Neural cell (in vitro differentiated cells): ENCODE measurements around the gene FOXJ3. TPM values are rescaled to one million over a fixed set of nuclear protein-coding genes. Genes with fewer than 3 reads are reported as not detected.

Experiments used
- H2AFZ ChIP-seq: fragments of 200-600, 300-800 bp; sonication (generic), shearing (Covaris generic); 2 replicates; pipeline ENCODE4 v1.6.0; 2014; ENCODE audit warnings: low read depth, mild to moderate bottlenecking, antibody characterized with exemption, low read length, moderate library complexity
- H3F3A ChIP-seq: fragments of 200-600 bp; shearing (Covaris generic); 2 replicates; pipeline ENCODE4 v1.6.1; 2016; ENCODE audit warnings: mild to moderate bottlenecking, moderate library complexity, mixed read lengths, antibody characterized with exemption, low read length; ENCODE audit not compliant: insufficient read depth, poor library complexity, severe bottlenecking
- H3K27ac ChIP-seq: fragments of 200-600, 300-800 bp; sonication (generic), shearing (Covaris generic); 2 replicates; pipeline ENCODE4 v1.5.1; 2014; ENCODE audit warnings: mild to moderate bottlenecking, low read length, moderate library complexity
- H3K27me3 ChIP-seq: fragments of 300-800, 200-600 bp; sonication (generic), shearing (Covaris generic); 2 replicates; pipeline ENCODE4 v1.6.0; 2014; ENCODE audit warnings: mild to moderate bottlenecking, low read depth, low read length, moderate library complexity; ENCODE audit not compliant: insufficient read depth
- H3K36me3 ChIP-seq: fragments of 300-800, 200-600 bp; sonication (generic), shearing (Covaris generic); 2 replicates; pipeline ENCODE4 v1.5.1; 2014; ENCODE audit warnings: mild to moderate bottlenecking, antibody characterized with exemption, low read length, moderate library complexity; ENCODE audit not compliant: insufficient read depth
- H3K4me2 ChIP-seq: fragments of 300-800, 200-600 bp; sonication (generic), shearing (Covaris generic); 2 replicates; pipeline ENCODE4 v1.6.0; 2014; ENCODE audit warnings: mild to moderate bottlenecking, low read length
- H3K4me3 ChIP-seq: fragments of 300-800, 200-600 bp; sonication (generic), shearing (Covaris generic); 2 replicates; pipeline ENCODE4 v1.5.1; 2014; ENCODE audit warnings: mild to moderate bottlenecking, low read length, moderate library complexity
- H3K79me2 ChIP-seq: fragments of 200-600 bp; shearing (Covaris generic); replicated peaks from 2 replicates; pipeline ENCODE4 v1.6.0; 2014; ENCODE audit warnings: mild to moderate bottlenecking, low read length, moderate library complexity; ENCODE audit not compliant: insufficient read depth
- H3K9ac ChIP-seq: fragments of 300-800, 200-600 bp; sonication (generic), shearing (Covaris generic); 2 replicates; pipeline ENCODE4 v1.6.1; 2016; ENCODE audit warnings: mild to moderate bottlenecking, low read length, mixed read lengths
- H3K9me2 ChIP-seq: fragments of 200-600 bp; shearing (Covaris generic); 2 replicates; pipeline ENCODE4 v1.6.1; 2016; ENCODE audit warnings: mild to moderate bottlenecking, low read length, mixed read lengths; ENCODE audit not compliant: insufficient read depth
- H3K9me3 ChIP-seq: fragments of 200-600, 300-800 bp; sonication (generic), shearing (Covaris generic); 2 replicates; pipeline ENCODE4 v1.6.1; 2016; ENCODE audit warnings: mild to moderate bottlenecking, mixed run types, low read length, moderate library complexity, mixed read lengths
- H4K20me1 ChIP-seq: fragments of 200-600 bp; shearing (Covaris generic); 2 replicates; pipeline ENCODE4 v1.6.1; 2016; ENCODE audit warnings: mild to moderate bottlenecking, mixed run types; ENCODE audit not compliant: insufficient read depth
- EP300 ChIP-seq: fragments of 450-650 bp; conservative IDR thresholded peaks from 2 replicates; pipeline ENCODE4 v1.6.1; 2014; ENCODE audit warnings: antibody characterized with exemption, mild to moderate bottlenecking, moderate library complexity; ENCODE audit not compliant: poor library complexity, severe bottlenecking
- EZH2 ChIP-seq: fragments of 200-600, 300-800 bp; shearing (Covaris generic), sonication (generic); IDR thresholded peaks from 2 replicates; pipeline ENCODE4 v1.6.1; 2014; ENCODE audit warnings: antibody characterized with exemption, low read length, borderline replicate concordance, mild to moderate bottlenecking; ENCODE audit not compliant: insufficient read depth, poor library complexity, severe bottlenecking
- MXI1 ChIP-seq: fragments of 450-650 bp; conservative IDR thresholded peaks from 2 replicates; pipeline ENCODE4 v1.6.1; 2014; ENCODE audit warnings: antibody characterized with exemption, mild to moderate bottlenecking; ENCODE audit not compliant: poor library complexity, severe bottlenecking
- POLR2AphosphoS5 ChIP-seq: IDR thresholded peaks from 2 replicates; pipeline ENCODE4 v1.6.1; 2012
- RAD21 ChIP-seq: fragments of 450-650 bp; conservative IDR thresholded peaks from 2 replicates; pipeline ENCODE4 v1.6.1; 2014; ENCODE audit warnings: antibody characterized with exemption, mild to moderate bottlenecking, moderate library complexity
- SMC3 ChIP-seq: fragments of 450-650 bp; conservative IDR thresholded peaks from 2 replicates; pipeline ENCODE4 v1.6.1; 2014; ENCODE audit warnings: antibody characterized with exemption, mild to moderate bottlenecking, moderate library complexity; ENCODE audit not compliant: poor library complexity
- TAF1 ChIP-seq: IDR thresholded peaks from 2 replicates; pipeline ENCODE4 v1.6.1; 2012; ENCODE audit warnings: low read depth
- polyA plus RNA-seq: library from polyadenylated mRNA; depleted of rRNA; stranded (reverse); fragments of >200 nt; gene quantifications from 2 replicates; pipeline ENCODE4 v1.2.3, GENCODE V29; 2014
- TF ChIP-seq, protein P1 (sequence below): IDR thresholded peaks from 2 replicates; pipeline ENCODE4 v1.6.1; 2012; ENCODE audit warnings: borderline replicate concordance
- TF ChIP-seq, protein P2 (sequence below): fragments of 450-650 bp; IDR thresholded peaks from 2 replicates; pipeline ENCODE4 v1.5.1; 2014; ENCODE audit warnings: antibody characterized with exemption, mild to moderate bottlenecking, moderate library complexity; ENCODE audit not compliant: poor library complexity, severe bottlenecking

Gene FOXJ3
- polyA plus RNA-seq, 1 donor from 2014 or later: 36.0 TPM

DNA sequence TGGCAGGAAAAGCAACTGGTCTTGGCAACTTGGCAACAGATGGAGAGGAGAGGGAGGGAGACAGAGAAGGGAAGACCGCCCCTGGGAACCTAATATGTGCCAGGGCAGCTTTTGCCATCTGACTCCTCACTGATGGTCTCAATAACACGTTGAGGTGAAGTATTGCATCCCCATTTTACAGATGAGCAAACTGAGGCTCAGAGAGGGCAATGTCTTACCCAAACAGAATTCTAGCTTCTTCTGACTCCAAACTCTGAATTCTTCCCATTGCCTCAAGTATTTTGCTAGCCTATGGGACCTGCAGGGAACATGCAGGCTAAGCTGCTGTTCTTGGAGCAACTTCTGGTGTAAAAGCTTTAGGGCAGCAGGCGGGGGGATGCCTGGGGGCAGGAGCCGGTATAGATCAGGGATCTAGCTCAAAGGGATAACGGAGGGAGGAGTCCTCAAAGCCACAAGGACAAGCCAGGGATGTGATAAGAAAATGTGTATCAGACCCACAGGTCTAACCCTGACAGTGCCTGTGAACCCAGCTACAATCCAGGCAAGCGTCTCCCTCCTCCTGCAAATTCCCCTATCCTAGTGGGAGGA is 163.3 kb downstream of the FOXJ3 start:
- H3K4me3 ChIP-seq: no peak overlapping the region
- H3K9me2 ChIP-seq: no peaks in the 10 kb centered on the region
- no peaks in the 10 kb centered on the region for H3F3A ChIP-seq
- H3K27ac ChIP-seq: no peak overlapping the region
- TF ChIP-seq, protein P1, sequence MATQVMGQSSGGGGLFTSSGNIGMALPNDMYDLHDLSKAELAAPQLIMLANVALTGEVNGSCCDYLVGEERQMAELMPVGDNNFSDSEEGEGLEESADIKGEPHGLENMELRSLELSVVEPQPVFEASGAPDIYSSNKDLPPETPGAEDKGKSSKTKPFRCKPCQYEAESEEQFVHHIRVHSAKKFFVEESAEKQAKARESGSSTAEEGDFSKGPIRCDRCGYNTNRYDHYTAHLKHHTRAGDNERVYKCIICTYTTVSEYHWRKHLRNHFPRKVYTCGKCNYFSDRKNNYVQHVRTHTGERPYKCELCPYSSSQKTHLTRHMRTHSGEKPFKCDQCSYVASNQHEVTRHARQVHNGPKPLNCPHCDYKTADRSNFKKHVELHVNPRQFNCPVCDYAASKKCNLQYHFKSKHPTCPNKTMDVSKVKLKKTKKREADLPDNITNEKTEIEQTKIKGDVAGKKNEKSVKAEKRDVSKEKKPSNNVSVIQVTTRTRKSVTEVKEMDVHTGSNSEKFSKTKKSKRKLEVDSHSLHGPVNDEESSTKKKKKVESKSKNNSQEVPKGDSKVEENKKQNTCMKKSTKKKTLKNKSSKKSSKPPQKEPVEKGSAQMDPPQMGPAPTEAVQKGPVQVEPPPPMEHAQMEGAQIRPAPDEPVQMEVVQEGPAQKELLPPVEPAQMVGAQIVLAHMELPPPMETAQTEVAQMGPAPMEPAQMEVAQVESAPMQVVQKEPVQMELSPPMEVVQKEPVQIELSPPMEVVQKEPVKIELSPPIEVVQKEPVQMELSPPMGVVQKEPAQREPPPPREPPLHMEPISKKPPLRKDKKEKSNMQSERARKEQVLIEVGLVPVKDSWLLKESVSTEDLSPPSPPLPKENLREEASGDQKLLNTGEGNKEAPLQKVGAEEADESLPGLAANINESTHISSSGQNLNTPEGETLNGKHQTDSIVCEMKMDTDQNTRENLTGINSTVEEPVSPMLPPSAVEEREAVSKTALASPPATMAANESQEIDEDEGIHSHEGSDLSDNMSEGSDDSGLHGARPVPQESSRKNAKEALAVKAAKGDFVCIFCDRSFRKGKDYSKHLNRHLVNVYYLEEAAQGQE: no peak
- no peak for TF ChIP-seq EP300
- no peak for TF ChIP-seq POLR2AphosphoS5
- TF ChIP-seq TAF1: no peak
- TF ChIP-seq SMC3: no peak
- TF ChIP-seq EZH2: no peak
- TF ChIP-seq, protein P2, sequence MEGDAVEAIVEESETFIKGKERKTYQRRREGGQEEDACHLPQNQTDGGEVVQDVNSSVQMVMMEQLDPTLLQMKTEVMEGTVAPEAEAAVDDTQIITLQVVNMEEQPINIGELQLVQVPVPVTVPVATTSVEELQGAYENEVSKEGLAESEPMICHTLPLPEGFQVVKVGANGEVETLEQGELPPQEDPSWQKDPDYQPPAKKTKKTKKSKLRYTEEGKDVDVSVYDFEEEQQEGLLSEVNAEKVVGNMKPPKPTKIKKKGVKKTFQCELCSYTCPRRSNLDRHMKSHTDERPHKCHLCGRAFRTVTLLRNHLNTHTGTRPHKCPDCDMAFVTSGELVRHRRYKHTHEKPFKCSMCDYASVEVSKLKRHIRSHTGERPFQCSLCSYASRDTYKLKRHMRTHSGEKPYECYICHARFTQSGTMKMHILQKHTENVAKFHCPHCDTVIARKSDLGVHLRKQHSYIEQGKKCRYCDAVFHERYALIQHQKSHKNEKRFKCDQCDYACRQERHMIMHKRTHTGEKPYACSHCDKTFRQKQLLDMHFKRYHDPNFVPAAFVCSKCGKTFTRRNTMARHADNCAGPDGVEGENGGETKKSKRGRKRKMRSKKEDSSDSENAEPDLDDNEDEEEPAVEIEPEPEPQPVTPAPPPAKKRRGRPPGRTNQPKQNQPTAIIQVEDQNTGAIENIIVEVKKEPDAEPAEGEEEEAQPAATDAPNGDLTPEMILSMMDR: no peak
- no peak for TF ChIP-seq RAD21
- TF ChIP-seq MXI1: no peak
- H2AFZ ChIP-seq: no peak overlapping the region
- H4K20me1 ChIP-seq: no peaks in the 10 kb centered on the region
- no peak overlapping the region for H3K9ac ChIP-seq
- H3K27me3 ChIP-seq: no peaks in the 10 kb centered on the region
- no peaks in the 10 kb centered on the region for H3K9me3 ChIP-seq
- no peaks in the 10 kb centered on the region for H3K79me2 ChIP-seq
- no peak overlapping the region for H3K4me2 ChIP-seq
- no peaks in the 10 kb centered on the region for H3K36me3 ChIP-seq

DNA sequence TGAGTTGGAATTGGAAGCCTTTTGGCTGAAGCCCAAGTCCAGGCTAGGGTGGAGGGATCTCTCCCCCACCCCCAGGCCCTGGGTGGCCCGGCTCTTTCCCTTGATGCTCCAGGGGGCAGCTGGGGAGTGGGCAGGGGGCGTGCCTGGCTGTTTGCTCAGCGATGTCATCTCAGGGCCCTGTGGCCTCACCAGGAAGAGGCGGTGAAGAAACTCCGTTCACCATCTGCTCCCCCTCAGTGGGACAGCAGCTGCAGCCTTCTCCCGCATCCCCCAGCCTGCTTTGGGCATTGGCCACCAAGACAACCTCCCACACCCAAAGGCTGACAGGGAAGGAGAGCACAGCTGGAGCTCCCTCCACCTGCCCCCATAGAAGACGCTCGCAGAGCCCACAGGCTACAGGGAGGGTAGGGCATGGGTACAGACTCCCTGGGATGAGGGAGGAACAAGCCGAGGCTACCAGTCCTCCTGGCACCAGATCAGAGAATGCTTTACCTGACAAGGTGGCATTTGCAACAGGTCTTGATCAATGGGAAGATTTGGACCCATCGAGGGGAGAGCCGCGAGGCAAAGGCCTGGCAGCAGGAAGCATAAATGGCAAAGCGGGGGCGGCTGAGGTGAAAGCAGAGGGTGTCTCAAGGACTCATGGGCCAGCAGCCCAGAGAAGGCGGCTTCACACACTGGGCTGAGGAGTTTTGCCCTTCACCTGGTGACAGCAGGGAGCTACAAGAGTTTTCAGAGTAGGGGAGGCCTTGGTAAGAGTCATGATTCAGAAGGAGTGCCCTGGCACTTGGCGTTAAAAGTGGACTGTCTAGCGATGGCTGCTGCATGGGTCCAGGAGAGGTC is 164.0 kb downstream of the FOXJ3 start:
- no peaks in the 10 kb centered on the region for H3K36me3 ChIP-seq
- H3K4me3 ChIP-seq: no peak overlapping the region
- H3K9me3 ChIP-seq: no peaks in the 10 kb centered on the region
- no peaks in the 10 kb centered on the region for H3F3A ChIP-seq
- no peaks in the 10 kb centered on the region for H3K9me2 ChIP-seq
- no peak overlapping the region for H3K9ac ChIP-seq
- no peaks in the 10 kb centered on the region for H3K27me3 ChIP-seq
- no peak overlapping the region for H2AFZ ChIP-seq
- TF ChIP-seq, protein P1: no peak
- TF ChIP-seq RAD21: no peak
- TF ChIP-seq TAF1: no peak
- no peak for TF ChIP-seq EZH2
- TF ChIP-seq EP300: no peak
- TF ChIP-seq SMC3: no peak
- no peak for TF ChIP-seq MXI1
- TF ChIP-seq POLR2AphosphoS5: no peak
- TF ChIP-seq, protein P2: no peak
- H3K4me2 ChIP-seq: no peak overlapping the region
- no peak overlapping the region for H3K27ac ChIP-seq
- H4K20me1 ChIP-seq: no peaks in the 10 kb centered on the region
- no peaks in the 10 kb centered on the region for H3K79me2 ChIP-seq
